ENCODE results near the gene SGPL1. TPM values are rescaled to one million over a fixed set of nuclear protein-coding genes. Genes with fewer than 3 reads are reported as not detected.

SGPL1 gene
- total RNA-seq, 1 donor from 2014 or later: 89.9 TPM

- no peaks in the 10 kb centered on the region for H3K27me3 Mint-ChIP-seq (ENCODE audit: low read depth)
- DNase-seq (ENCODE audit: low spot score in 2 of 2, unreplicated experiment in 2 of 2): no peak
- H3K4me1 Mint-ChIP-seq: peaks cover 17% of the 10 kb centered on the region
- H3K4me3 Mint-ChIP-seq: no peak overlapping the region
- no peaks in the 10 kb centered on the region for H3K9me3 Mint-ChIP-seq
- H3K27ac Mint-ChIP-seq: no peak overlapping the region
- no peak for TF ChIP-seq CTCF (IDR thresholded peaks at IDR 0.05; ENCODE audit: unreplicated experiment)
- peaks cover 24% of the 10 kb centered on the region for H3K36me3 Mint-ChIP-seq
These were observed 69.7 kb downstream of the SGPL1 start for GRCh38 chr10:70885481-70885880.

GRCh38 chr10:70885931-70886903 lies 70.5 kb downstream of the SGPL1 start:
- H3K9me3 Mint-ChIP-seq: no peaks in the 10 kb centered on the region
- no peak for DNase-seq (ENCODE audit: low spot score in 2 of 2, unreplicated experiment in 2 of 2)
- H3K27me3 Mint-ChIP-seq (ENCODE audit: low read depth): peaks cover under 1% of the 10 kb centered on the region
- H3K27ac Mint-ChIP-seq: no peak overlapping the region
- peak overlapping the region; percentile 74 for H3K4me3 Mint-ChIP-seq
- TF ChIP-seq CTCF (IDR thresholded peaks at IDR 0.05; ENCODE audit: unreplicated experiment): no peak
- peaks cover 24% of the 10 kb centered on the region for H3K36me3 Mint-ChIP-seq
- peaks cover 19% of the 10 kb centered on the region for H3K4me1 Mint-ChIP-seq

GRCh38 chr10:70886921-70887665 lies 71.3 kb downstream of the SGPL1 start:
- Mint-ChIP-seq H3K9me3 (no peaks in the 10 kb centered on the region), H3K27me3 (ENCODE audit: low read depth) (peaks cover 2% of the 10 kb centered on the region), H3K27ac (peak overlapping the region; percentile 34), H3K4me1 (peaks cover 21% of the 10 kb centered on the region), H3K4me3 (peak overlapping the region; percentile 74), H3K36me3 (peaks cover 20% of the 10 kb centered on the region)
- TF ChIP-seq CTCF (IDR thresholded peaks at IDR 0.05; ENCODE audit: unreplicated experiment): no peak
- no peak for DNase-seq (ENCODE audit: low spot score in 2 of 2, unreplicated experiment in 2 of 2)

GRCh38 chr10:70887804-70888800 lies 72.4 kb downstream of the SGPL1 start, which contains the start of gene PCBD1:
PCBD1 (minus strand) TSS chr10:70888565; CDS start chr10:70888533, 32 bp downstream.
- Mint-ChIP-seq H3K4me3 (peak within 1 kb of the TSS; percentile 75), H3K27ac (peak within 1 kb of the TSS; percentile 34), H3K27me3 (ENCODE audit: low read depth) (peaks cover 2% of the 10 kb centered on the region), H3K9me3 (no peaks in the 10 kb centered on the region), H3K4me1 (peaks cover 21% of the 10 kb centered on the region), H3K36me3 (peaks cover 19% of the 10 kb centered on the region)
- DNase-seq (ENCODE audit: low spot score in 2 of 2, unreplicated experiment in 2 of 2): peak; percentile 55 to 69
- TF ChIP-seq CTCF (IDR thresholded peaks at IDR 0.05; ENCODE audit: unreplicated experiment): no peak

- Mint-ChIP-seq H3K36me3 (peaks cover 10% of the 10 kb centered on the region), H3K9me3 (no peaks in the 10 kb centered on the region), H3K4me1 (peaks cover 21% of the 10 kb centered on the region), H3K27me3 (ENCODE audit: low read depth) (peaks cover 2% of the 10 kb centered on the region), H3K27ac (no peak overlapping the region), H3K4me3 (peak overlapping the region; percentile 75)
- DNase-seq (ENCODE audit: low spot score in 2 of 2, unreplicated experiment in 2 of 2): no peak
- TF ChIP-seq CTCF (IDR thresholded peaks at IDR 0.05; ENCODE audit: unreplicated experiment): no peak
These were observed 73.5 kb downstream of the SGPL1 start for GRCh38 chr10:70889291-70889690.

Data from mesothelial cell of epicardium (in vitro differentiated cells).